DND-41 (cell line): ENCODE results near the gene CEP295NL.
"Not testable (repeated sequence)": the region's sequence is repeated elsewhere in the genome, so short reads cannot be mapped to it uniquely, and the experiment has no call there.

ENCODE experiments used
- ATAC-seq: fragments of 200-7000 bp; cut with Tn5 transposase; 3 replicates; pipeline ENCODE4 v1.9.1; 2021; ENCODE audit warnings: low read depth; ENCODE audit not compliant: insufficient read depth
- DNase-seq: peaks from one replicate; pipeline ENCODE4 v3.0.0-alpha.2; 2020
- H2AFZ ChIP-seq: 2 replicates; pipeline ENCODE4 v1.6.0; 2012; ENCODE audit warnings: low read depth, low read length
- H3K27ac ChIP-seq: 2 replicates; pipeline ENCODE4 v1.5.1; 2012; ENCODE audit warnings: low read length, inconsistent platforms
- H3K27me3 ChIP-seq: fragments of 200-600 bp; sonication (generic); 2 replicates; pipeline ENCODE4 v1.6.0; 2012; ENCODE audit warnings: low read length, mild to moderate bottlenecking, inconsistent platforms; ENCODE audit not compliant: insufficient read depth, poor library complexity
- H3K36me3 ChIP-seq: 2 replicates; pipeline ENCODE4 v1.5.1; 2012; ENCODE audit warnings: low read length, inconsistent platforms; ENCODE audit not compliant: insufficient read depth
- H3K4me1 ChIP-seq: 2 replicates; pipeline ENCODE4 v1.5.1; 2012; ENCODE audit warnings: mild to moderate bottlenecking, low read length; ENCODE audit not compliant: insufficient read depth
- H3K4me2 ChIP-seq: 2 replicates; pipeline ENCODE4 v1.6.0; 2012; ENCODE audit warnings: mild to moderate bottlenecking, moderate library complexity, low read length, inconsistent platforms; ENCODE audit not compliant: insufficient read depth
- H3K4me3 ChIP-seq, 2 experiments: fragments of 200-600 bp in 1 of 2; shearing (Covaris generic) in 1 of 2; 2 replicates each; pipeline ENCODE4 v1.5.1; 2012 to 2016; ENCODE audit warnings: inconsistent platforms in 2 of 2, low read length in 2 of 2, mild to moderate bottlenecking in 2 of 2, low read depth in 1 of 2, moderate library complexity in 1 of 2
- H3K79me2 ChIP-seq: 2 replicates; pipeline ENCODE4 v1.6.0; 2012; ENCODE audit warnings: low read length, inconsistent platforms; ENCODE audit not compliant: insufficient read depth
- H3K9ac ChIP-seq: 2 replicates; pipeline ENCODE4 v1.6.0; 2012; ENCODE audit warnings: low read depth, mild to moderate bottlenecking, inconsistent platforms, low read length, moderate library complexity
- H3K9me3 ChIP-seq: 2 replicates; pipeline ENCODE4 v1.5.1; 2012; ENCODE audit warnings: low read length, moderate library complexity, mild to moderate bottlenecking, inconsistent platforms; ENCODE audit not compliant: insufficient read depth, severe bottlenecking
- H4K20me1 ChIP-seq: 2 replicates; pipeline ENCODE4 v1.6.0; 2012; ENCODE audit warnings: low read length; ENCODE audit not compliant: insufficient read depth
- CTCF ChIP-seq: IDR thresholded peaks from 2 replicates; pipeline ENCODE4 v1.5.1; 2012; ENCODE audit warnings: borderline replicate concordance, low read length, moderate library complexity, mild to moderate bottlenecking; ENCODE audit not compliant: poor library complexity, severe bottlenecking; ENCODE audit errors: extremely low read depth
- EZH2 ChIP-seq: IDR thresholded peaks from 3 replicates; pipeline ENCODE4 v1.6.1; 2012; ENCODE audit warnings: borderline replicate concordance, low read depth, mild to moderate bottlenecking, moderate library complexity, low read length, inconsistent platforms; ENCODE audit not compliant: severe bottlenecking

CEP295NL gene

GRCh38 chr17:78915872-78916632 lies 13.1 kb upstream of the CEP295NL start:
- Histone ChIP-seq H2AFZ (no peak overlapping the region), H3K9me3 (no peaks in the 10 kb centered on the region), H3K4me2 (no peak overlapping the region), H4K20me1 (no peaks in the 10 kb centered on the region), H3K4me3 (no peak overlapping the region), H3K27me3 (no peaks in the 10 kb centered on the region), H3K9ac (no peak overlapping the region), H3K27ac (no peak overlapping the region), H3K79me2 (no peaks in the 10 kb centered on the region), H3K4me1 (no peaks in the 10 kb centered on the region), H3K36me3 (no peaks in the 10 kb centered on the region)
- TF ChIP-seq EZH2 (no peak), CTCF (no peak)
- DNase-seq (no peak), ATAC-seq (no peak)

DNA sequence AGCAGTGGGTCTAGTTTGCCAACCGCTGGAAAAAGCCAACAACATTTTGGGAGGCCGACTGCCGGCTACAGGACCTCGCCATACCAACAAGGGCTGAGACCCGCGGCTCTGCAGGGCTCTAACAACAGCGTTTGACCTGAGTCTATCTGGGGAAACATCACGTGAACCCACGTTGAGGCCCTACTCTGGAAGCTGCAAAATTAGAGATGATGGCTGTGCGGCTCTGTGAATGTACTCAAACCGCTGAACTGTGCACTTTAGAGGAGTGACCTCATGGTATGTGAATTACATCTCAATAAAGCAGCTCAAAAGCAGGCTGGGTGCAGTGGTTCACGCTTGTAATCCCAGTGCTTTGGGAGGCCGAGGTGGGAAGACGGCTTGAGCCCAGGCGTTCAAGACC lies 10.1 kb upstream of the CEP295NL start:
- H3K9ac ChIP-seq, result no peak overlapping the region
- no peak overlapping the region for H3K4me2 ChIP-seq
- no peak for ATAC-seq
- H3K36me3 ChIP-seq, result no peaks in the 10 kb centered on the region
- H2AFZ ChIP-seq, result no peak overlapping the region; the same call in 1 of the 2 replicates
- H3K4me1 ChIP-seq, result no peaks in the 10 kb centered on the region
- H4K20me1 ChIP-seq, result 0 out of 2 replicates have a peak, but pooled peaks cover 4% of the 10 kb centered on the region
- H3K4me3 ChIP-seq, result no peak overlapping the region
- TF ChIP-seq EZH2, result no peak
- TF ChIP-seq CTCF, result no peak
- H3K27ac ChIP-seq, result no peak overlapping the region
- DNase-seq, result no peak
- H3K27me3 ChIP-seq, result no peaks in the 10 kb centered on the region
- no peaks in the 10 kb centered on the region for H3K9me3 ChIP-seq
- H3K79me2 ChIP-seq, result no peaks in the 10 kb centered on the region

DNA sequence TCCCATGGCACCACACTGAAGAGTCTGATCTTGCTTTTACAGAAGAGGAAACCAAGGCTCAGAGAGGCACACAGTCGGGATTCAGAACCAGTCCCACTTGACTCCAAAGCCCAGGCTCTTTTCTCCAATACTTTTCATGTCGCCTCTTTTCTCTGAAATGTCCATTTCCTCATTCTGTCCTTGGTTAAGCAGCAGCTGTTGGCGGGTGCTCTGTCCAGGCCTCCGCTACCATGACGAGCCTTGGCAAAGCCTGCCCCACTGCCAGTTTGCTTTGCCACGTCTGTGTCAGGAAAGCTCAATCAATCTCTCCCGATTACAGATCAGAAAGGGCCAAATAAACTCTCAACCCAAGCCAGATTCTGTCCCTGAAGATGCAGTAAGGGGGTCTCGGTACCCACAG lies 9.1 kb upstream of the CEP295NL start:
- Histone ChIP-seq H3K27me3 (no peaks in the 10 kb centered on the region), H3K4me3 (no peak overlapping the region), H3K4me2 (no peak overlapping the region), H4K20me1 (0 out of 2 replicates have a peak, but pooled peaks cover 4% of the 10 kb centered on the region), H3K9ac (no peak overlapping the region), H3K79me2 (no peaks in the 10 kb centered on the region), H3K36me3 (no peaks in the 10 kb centered on the region), H2AFZ (no peak overlapping the region), H3K9me3 (no peaks in the 10 kb centered on the region), H3K27ac (no peak overlapping the region), H3K4me1 (no peaks in the 10 kb centered on the region)
- TF ChIP-seq EZH2 (no peak), CTCF (no peak)
- DNase-seq (no peak), ATAC-seq (no peak)

- not testable (repeated sequence) for H3K4me2 ChIP-seq, H3K9me3 ChIP-seq, H3K4me1 ChIP-seq, H2AFZ ChIP-seq, ATAC-seq, H3K36me3 ChIP-seq, H3K27ac ChIP-seq, H3K4me3 ChIP-seq, H4K20me1 ChIP-seq, H3K27me3 ChIP-seq, DNase-seq, H3K9ac ChIP-seq, H3K79me2 ChIP-seq
Observed at GRCh38 chr17:78911543-78911942, 8.5 kb upstream of the CEP295NL start.
